ENCODE results near the gene TCEA2.

TCEA2 gene

DNA sequence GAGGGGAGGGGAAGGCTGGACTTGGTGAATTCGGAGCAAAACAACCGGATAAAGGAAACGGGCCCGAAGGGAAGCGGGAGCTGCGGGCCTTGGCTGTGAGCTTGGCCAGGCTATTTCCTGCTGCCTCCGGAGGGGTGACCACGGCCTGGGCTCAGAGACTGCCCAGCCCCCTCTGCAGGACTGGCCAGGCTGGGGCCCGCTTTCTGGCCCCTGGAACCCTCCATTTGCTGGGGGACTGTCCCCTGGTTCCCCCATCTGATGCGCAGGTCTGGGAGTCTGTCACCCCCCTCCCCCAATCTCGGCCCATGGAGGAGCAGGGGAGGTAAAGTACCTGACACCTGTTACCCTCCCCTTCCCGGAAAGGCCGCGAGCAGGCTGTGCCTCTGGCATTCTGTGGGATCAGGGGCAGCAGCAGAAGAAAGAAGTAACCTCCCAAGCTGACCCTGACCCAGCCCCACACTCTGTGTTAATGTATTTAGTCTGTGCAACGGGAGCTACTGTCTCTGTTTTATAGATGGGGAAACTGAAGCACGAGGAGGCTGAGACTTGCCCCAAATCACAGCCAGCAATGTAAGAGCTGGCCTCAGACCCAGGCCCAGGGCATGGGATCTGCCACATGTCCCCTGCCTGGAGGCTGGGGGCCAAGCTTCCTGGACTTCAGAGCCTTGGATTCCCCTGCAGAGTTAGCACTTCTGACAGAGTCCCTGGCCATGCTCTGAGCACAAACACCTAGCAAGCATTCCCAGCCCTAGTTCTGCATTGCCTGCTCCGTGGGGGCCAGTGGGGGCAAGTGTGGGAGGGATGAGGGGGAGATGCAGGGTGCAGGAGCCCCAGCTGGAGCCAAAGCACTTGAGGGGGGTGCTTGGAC is 23.5 kb upstream of the TCEA2 start:
- TF ChIP-seq GATA2 (IDR thresholded peaks at IDR 0.05; ENCODE audit: low read depth, low read length) (no peak), GATA3 (IDR thresholded peaks at IDR 0.05; ENCODE audit: low read depth, low read length) (no peak)

- no peak for TF ChIP-seq GATA2 (IDR thresholded peaks at IDR 0.05; ENCODE audit: low read depth, low read length)
- no peak for TF ChIP-seq GATA3 (IDR thresholded peaks at IDR 0.05; ENCODE audit: low read depth, low read length)
These were observed 22.6 kb upstream of the TCEA2 start for GRCh38 chr20:64040231-64041039.

DNA sequence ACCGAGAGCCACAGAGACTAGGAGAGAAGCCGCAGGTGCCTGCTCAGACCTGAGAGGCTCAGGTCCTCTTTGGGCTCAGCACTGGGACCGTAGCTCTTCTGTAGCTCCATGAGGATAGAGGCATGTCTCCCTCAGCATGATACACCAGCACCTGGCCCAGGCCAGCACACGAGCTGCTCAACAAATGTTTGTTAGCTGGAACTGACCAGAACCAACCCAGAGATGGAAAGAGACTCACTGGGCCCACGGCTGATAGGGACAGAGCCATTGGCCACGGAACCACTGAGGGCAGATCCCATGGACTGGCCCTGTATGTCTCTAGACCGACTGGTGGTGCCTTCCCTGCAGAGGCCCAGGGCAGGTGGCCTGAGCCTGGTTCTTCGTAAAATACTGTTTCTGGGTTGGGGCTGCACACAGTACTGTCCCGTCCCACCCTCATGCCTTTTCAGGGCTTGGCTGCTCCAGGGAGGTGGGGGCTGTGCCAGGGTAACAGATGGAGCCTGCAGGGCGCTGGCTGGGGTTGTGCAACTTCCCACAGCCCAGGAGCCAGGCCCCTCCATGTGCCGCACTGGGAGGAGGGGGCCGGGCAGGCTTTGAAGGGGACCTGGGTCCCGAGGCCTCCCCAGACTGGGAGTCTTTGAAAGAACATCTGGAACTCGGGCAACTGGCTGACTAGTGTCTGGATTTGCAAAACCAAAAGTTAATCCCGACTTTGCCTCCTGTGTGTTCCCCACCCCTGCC is 21.8 kb upstream of the TCEA2 start:
- no peak for TF ChIP-seq GATA2 (IDR thresholded peaks at IDR 0.05; ENCODE audit: low read depth, low read length)
- no peak for TF ChIP-seq GATA3 (IDR thresholded peaks at IDR 0.05; ENCODE audit: low read depth, low read length)

DNA sequence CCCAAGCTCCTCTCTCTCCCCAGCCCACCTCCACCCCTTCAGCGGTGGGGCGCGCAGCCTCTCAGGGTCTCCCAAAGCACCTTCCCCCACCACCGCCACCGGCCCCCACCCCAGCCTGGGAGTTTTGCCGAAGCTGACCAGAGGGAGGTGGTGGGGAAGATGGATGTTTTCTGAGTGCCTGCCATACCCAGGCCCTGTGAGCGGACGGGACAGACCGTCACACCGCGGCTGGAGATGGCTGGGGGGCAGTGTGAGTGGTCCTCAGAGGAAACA is 21.3 kb upstream of the TCEA2 start:
- no peak for TF ChIP-seq GATA3 (IDR thresholded peaks at IDR 0.05; ENCODE audit: low read depth, low read length)
- no peak for TF ChIP-seq GATA2 (IDR thresholded peaks at IDR 0.05; ENCODE audit: low read depth, low read length)

DNA sequence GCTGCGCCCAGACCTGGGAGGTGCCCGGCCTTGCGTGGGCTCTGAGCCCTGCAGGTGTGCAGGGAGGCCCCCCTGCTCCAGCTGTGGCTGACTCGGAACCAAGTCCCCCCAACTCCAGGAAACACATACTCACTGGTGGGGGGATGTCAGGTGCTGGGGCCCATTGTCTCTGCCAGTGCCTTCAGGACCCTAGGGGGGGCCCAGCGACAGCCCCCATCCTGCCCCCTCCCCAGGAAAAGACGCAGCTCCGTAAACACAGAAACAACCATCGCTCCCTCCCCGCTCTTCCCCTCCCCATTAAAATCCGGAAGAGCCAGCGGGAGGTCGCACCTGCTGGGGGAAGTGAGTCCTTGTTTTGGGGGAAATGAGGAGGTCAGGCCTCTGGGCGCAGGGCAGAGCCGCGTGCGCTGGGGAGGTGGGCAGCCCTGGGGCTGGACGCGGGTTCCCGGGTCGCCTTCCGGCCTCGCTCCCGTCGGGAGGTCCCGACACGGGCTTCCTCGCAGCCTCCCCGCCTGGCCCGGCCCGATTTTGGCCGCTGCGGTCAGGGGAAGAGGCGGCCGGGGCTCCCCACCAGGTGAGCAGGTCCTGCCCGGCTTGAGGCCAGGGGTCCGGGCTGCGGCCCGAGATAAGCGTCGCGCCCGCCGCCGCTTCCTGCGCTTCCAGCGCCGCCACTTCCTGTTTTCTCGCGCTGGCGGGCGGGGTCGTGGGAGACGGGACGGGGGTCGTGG is 20.8 kb upstream of the TCEA2 start:
- TF ChIP-seq GATA2 (IDR thresholded peaks at IDR 0.05; ENCODE audit: low read depth, low read length), result no peak
- no peak for TF ChIP-seq GATA3 (IDR thresholded peaks at IDR 0.05; ENCODE audit: low read depth, low read length)

DNA sequence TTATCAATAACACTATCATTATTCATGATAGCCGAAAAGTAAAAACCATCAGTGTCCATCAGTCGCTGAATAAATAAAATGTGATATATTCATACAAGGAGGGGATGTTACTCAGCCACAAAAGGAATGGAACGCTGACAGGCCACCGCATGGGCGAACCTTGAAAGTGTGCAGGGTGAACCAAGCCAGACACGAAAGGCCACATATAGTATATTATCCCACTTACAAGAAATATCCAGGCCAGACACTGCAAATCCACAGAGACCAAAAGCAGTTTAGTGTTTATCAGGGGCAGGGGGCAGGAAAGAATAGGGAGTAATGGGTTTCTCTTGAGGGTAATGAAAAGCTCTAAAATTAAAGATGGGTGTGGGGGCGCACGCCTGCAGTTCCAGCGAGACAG is 19.2 kb upstream of the TCEA2 start:
- TF ChIP-seq GATA3 (IDR thresholded peaks at IDR 0.05; ENCODE audit: low read depth, low read length) (no peak), GATA2 (IDR thresholded peaks at IDR 0.05; ENCODE audit: low read depth, low read length) (no peak)

GRCh38 chr20:64044484-64045247 is 18.3 kb upstream of the TCEA2 start:
- TF ChIP-seq GATA3 (IDR thresholded peaks at IDR 0.05; ENCODE audit: low read depth, low read length) (no peak), GATA2 (IDR thresholded peaks at IDR 0.05; ENCODE audit: low read depth, low read length) (no peak)

DNA sequence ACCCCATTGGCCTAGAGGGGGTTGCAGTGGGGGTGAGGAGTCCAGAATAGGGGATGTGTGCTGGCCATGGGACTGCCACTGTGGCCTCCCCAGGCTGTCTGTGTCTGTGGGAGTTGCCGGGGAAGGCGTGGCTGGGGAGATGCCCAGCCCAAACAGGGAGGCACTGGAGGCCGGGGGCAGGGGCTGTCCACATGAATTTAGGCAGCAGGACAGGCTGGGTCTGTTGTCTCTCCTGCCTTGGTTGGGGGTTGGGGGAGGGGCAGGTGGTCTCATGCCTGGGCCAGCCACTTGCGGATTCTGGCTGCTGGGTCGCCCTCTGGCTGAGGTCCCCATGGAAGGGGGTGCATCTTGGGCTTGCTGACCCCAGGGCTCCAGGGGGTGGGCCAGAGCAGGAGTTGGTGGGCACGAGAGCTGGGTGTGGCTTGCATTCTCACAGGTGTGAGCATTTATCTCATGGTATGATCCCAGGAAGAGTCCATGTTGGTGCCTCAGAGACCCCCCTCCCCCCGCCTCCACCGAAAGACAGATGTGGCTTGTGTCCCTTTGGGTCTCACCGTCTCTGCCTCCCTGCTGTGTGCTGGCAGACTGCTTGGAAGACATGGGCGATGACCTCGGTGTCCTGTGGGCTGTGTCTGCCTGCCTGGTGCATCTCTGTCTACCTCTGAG is 17.5 kb upstream of the TCEA2 start:
- TF ChIP-seq GATA2 (IDR thresholded peaks at IDR 0.05; ENCODE audit: low read depth, low read length), result no peak
- TF ChIP-seq GATA3 (IDR thresholded peaks at IDR 0.05; ENCODE audit: low read depth, low read length), result no peak

- no peak for TF ChIP-seq GATA3 (IDR thresholded peaks at IDR 0.05; ENCODE audit: low read depth, low read length)
- TF ChIP-seq GATA2 (IDR thresholded peaks at IDR 0.05; ENCODE audit: low read depth, low read length), result no peak
These were observed 16.0 kb upstream of the TCEA2 start for GRCh38 chr20:64047046-64047389.

GRCh38 chr20:64047968-64048401 is 15.0 kb upstream of the TCEA2 start:
- TF ChIP-seq GATA2 (IDR thresholded peaks at IDR 0.05; ENCODE audit: low read depth, low read length) (no peak), GATA3 (IDR thresholded peaks at IDR 0.05; ENCODE audit: low read depth, low read length) (no peak)

GRCh38 chr20:64048402-64049044 is 14.5 kb upstream of the TCEA2 start:
- TF ChIP-seq GATA2 (IDR thresholded peaks at IDR 0.05; ENCODE audit: low read depth, low read length) (no peak), GATA3 (IDR thresholded peaks at IDR 0.05; ENCODE audit: low read depth, low read length) (no peak)
